Heart right ventricle (tissue), 16 donors: Measurements from ENCODE around the gene PCTP. TPM values are rescaled to one million over a fixed set of nuclear protein-coding genes. Genes with fewer than 3 reads are reported as not detected.

Experiments
- ATAC-seq, 8 donors: fragments of 200-7000 bp; cut with Tn5 transposase; one replicate each; pipeline ENCODE4 v1.9.1; 2020; ENCODE audit warnings: mild to moderate bottlenecking in 8 of 8, moderate library complexity in 8 of 8, moderate number of reproducible peaks in 1 of 8
- DNase-seq, 2 donors: peaks; one replicate each; pipeline ENCODE4 v3.0.0-alpha.2; 2020
- H3K27ac ChIP-seq, 10 donors: fragments of 200-600 bp; sonication (generic) in 2 of 10; one replicate each; pipeline versions ENCODE4 v1.5.0 to v1.8.0; 2020 to 2022; ENCODE audit warnings: mild to moderate bottlenecking in 3 of 10
- H3K27me3 ChIP-seq, 7 donors: fragments of 200-600 bp; one replicate each; pipeline ENCODE4 v1.8.0; 2021 to 2022; ENCODE audit warnings: mild to moderate bottlenecking in 2 of 7
- H3K36me3 ChIP-seq, 9 donors: fragments of 200-600 bp; sonication (generic) in 1 of 9; one replicate each; pipeline versions ENCODE4 v1.5.0 to v1.8.0; 2020 to 2022; ENCODE audit warnings: mild to moderate bottlenecking in 2 of 9
- H3K4me1 ChIP-seq, 9 donors: fragments of 200-600 bp; sonication (generic) in 1 of 9; one replicate each; pipeline versions ENCODE4 v1.5.0 to v1.8.0; 2020 to 2022; ENCODE audit warnings: mild to moderate bottlenecking in 4 of 9
- H3K4me3 ChIP-seq, 10 donors: fragments of 200-600 bp; sonication (generic) in 2 of 10; one replicate each; pipeline versions ENCODE4 v1.5.0 to v1.8.0; 2020 to 2022; ENCODE audit warnings: mild to moderate bottlenecking in 7 of 10, moderate library complexity in 2 of 10
- H3K9me3 ChIP-seq, 11 donors: fragments of 200-600 bp in 10 of 11; sonication (generic) in 2 of 11; one replicate each; pipeline versions ENCODE4 v1.5.0 to v1.8.0; 2013 to 2022; ENCODE audit warnings: mild to moderate bottlenecking in 2 of 11, control low read depth in 1 of 11, moderate library complexity in 1 of 11
- WGBS, 2 donors: extraction: QIAGEN DNeasy Blood & Tissue Kit; methylation state at CpG; one replicate each; pipeline ENCODE4 v1.1.7; 2013; ENCODE audit warnings: inconsistent platforms in 1 of 2; 5-methylcytosine and 5-hydroxymethylcytosine counted together
- intact Hi-C, 10 donors: fragments of 100-400 bp; cut with DNase I; formaldehyde crosslinking; loops; one replicate each; pipeline versions ENCODE4 v1.11.1 to v1.14.2; 2022
- polyA plus RNA-seq, 2 donors: library from polyadenylated mRNA; stranded (reverse); fragments of 200-250 nt; gene quantifications; one replicate each; pipeline ENCODE4 v1.2.3, GENCODE V29; 2013
- total RNA-seq, 10 donors: library from RNA; stranded (reverse); fragmentation: NEBNext Ultra II Directional in 3 of 10; extraction: Animal tissue kit (Norgen Biotek cat#: 25700) in 3 of 10; gene quantifications; one replicate each; pipeline versions ENCODE4 v1.2.1 to v1.2.4, GENCODE V29; 2021 to 2023
- TF ChIP-seq, protein P1 (sequence below), 9 donors: fragments of 200-600 bp; sonication (generic) in 2 of 9; IDR thresholded peaks; one replicate each; pipeline versions ENCODE4 v1.5.0 to v1.8.0; 2021 to 2022; ENCODE audit warnings: antibody characterized with exemption in 9 of 9, mild to moderate bottlenecking in 5 of 9, moderate library complexity in 1 of 9
- donor health status: Arrhythmogenic right ventricular cardiomyopathy.
- donor health status: ischemic (EF 13 %, LVEDD 7.1; RV severe dilation, severe dysfunction).
- donor health status: healthy with polysubstance abuse.
- donor health status: DM: no; HTN: yes; CAD: no.
- donor health status: DM: no; HTN: no; CAD: no.
- donor health status: ischemic (EF 25% LVEDD 6.9; RV normal size, moderate dysfunction).
- donor health status: ischemic (EF 25% LVEDD 5.7; RV mildly dilated, moderate dysfunction).
- donor health status: healthy.
- donor health status: DM: yes; HTN: yes; CAD: no.
- donor health status: Ischemic cardiomyopathy.
- donor health status: ischemic (EF 35%, LVEDD 5.7; RV mildly dilated, moderate dysfunction).
- donor health status: nonischemic (EF 11% LVEDD 7.7; RV severe dilation, severe dysfunction).
- donor health status: DM: yes; HTN: yes; CAD: no.
- donor health status: PGD.
- donor health status: ischemic (EF 29% LVEDD 5.4; RV normal size, mild dysfunction).
- donor health status: nonischemic (EF 23%, LVEDD 6.1; RV moderate dilation, normal function).

The PCTP gene
- total and polyA plus RNA-seq, 12 donors, result 11.8 to 23.3 (median 18.5) TPM

DNA sequence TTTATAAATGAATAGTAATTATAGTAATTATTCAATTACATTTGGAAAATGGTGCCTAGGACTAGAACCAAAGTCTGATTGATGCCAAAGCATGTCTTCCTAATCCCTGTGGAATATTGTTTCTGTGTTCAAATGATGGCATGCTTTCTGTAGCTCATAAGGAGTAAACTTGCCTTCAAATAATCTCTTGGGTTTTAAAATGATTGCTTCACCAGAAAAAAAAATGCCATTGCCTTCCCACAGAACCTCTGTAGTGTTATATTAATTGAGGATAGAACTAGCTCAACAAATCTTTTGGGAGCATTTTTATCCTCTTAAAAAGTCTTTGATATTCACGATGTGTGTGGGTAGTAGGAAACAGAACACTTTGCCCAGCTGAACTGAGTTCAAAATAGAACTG lies 20.5 kb upstream of the PCTP start:
- ATAC-seq (no peak), DNase-seq (no peak)
- no peaks in the 10 kb centered on the region for H3K9me3 ChIP-seq
- TF ChIP-seq, protein P1, sequence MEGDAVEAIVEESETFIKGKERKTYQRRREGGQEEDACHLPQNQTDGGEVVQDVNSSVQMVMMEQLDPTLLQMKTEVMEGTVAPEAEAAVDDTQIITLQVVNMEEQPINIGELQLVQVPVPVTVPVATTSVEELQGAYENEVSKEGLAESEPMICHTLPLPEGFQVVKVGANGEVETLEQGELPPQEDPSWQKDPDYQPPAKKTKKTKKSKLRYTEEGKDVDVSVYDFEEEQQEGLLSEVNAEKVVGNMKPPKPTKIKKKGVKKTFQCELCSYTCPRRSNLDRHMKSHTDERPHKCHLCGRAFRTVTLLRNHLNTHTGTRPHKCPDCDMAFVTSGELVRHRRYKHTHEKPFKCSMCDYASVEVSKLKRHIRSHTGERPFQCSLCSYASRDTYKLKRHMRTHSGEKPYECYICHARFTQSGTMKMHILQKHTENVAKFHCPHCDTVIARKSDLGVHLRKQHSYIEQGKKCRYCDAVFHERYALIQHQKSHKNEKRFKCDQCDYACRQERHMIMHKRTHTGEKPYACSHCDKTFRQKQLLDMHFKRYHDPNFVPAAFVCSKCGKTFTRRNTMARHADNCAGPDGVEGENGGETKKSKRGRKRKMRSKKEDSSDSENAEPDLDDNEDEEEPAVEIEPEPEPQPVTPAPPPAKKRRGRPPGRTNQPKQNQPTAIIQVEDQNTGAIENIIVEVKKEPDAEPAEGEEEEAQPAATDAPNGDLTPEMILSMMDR (IDR thresholded peaks at IDR 0.05), result no peak
- WGBS, 2 donors, result 0 to 5% methylated on average over 1 of the region's 1 CpG
- H3K4me3 ChIP-seq, result peak overlapping the region in 8 of 10 donors; percentile 8 to 46 (median 38)
- peak overlapping the region; percentile 62 to 88 (median 84) for H3K27ac ChIP-seq
- no peaks in the 10 kb centered on the region for H3K27me3 ChIP-seq
- intact Hi-C loops, result loop anchor here in 1 of 10 donors (5.0 kb wide), 1 partner anchor 37 kb away; no protein-coding TSS in a partner anchor
- no peaks in the 10 kb centered on the region for H3K36me3 ChIP-seq
- peaks cover 5 to 64% (median 51%) of the 10 kb centered on the region in 9 donors for H3K4me1 ChIP-seq

DNA sequence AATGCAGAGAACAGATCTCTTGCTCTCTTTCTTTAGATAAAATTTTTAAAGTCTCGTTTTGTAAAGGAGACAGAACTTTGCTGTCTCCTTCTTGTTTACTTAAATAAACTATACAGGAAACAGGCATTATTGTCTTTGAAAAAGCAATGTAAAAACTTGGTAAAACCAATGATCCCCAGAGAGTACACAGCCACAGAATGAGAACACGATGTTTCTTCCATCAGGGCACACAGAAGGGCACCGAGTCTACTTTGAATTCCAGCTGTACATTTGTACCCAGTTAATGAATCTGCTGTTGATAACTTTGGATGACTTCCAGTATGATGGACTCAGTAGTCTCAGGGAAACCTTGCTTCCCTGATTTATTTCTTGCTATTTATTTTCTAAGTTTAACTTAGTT lies 20.0 kb upstream of the PCTP start:
- Histone ChIP-seq H3K36me3 (no peaks in the 10 kb centered on the region), H3K27me3 (no peaks in the 10 kb centered on the region), H3K9me3 (no peaks in the 10 kb centered on the region), H3K27ac (peak overlapping the region; percentile 62 to 88 (median 84)), H3K4me1 (peaks cover 5 to 63% (median 51%) of the 10 kb centered on the region in 9 donors), H3K4me3 (peak overlapping the region in 9 of 10 donors; percentile 8 to 46 (median 37))
- TF ChIP-seq, protein P1 (IDR thresholded peaks at IDR 0.05), result no peak
- WGBS, 2 donors, result 15% methylated on average over 3 of the region's 3 CpGs
- ATAC-seq (peak in 5 of 8 donors; percentile 25 to 74 (median 54)), DNase-seq (no peak)
- intact Hi-C loops, result loop anchor here in 1 of 10 donors (5.0 kb wide), 1 partner anchor 36 kb away; no protein-coding TSS in a partner anchor

DNA sequence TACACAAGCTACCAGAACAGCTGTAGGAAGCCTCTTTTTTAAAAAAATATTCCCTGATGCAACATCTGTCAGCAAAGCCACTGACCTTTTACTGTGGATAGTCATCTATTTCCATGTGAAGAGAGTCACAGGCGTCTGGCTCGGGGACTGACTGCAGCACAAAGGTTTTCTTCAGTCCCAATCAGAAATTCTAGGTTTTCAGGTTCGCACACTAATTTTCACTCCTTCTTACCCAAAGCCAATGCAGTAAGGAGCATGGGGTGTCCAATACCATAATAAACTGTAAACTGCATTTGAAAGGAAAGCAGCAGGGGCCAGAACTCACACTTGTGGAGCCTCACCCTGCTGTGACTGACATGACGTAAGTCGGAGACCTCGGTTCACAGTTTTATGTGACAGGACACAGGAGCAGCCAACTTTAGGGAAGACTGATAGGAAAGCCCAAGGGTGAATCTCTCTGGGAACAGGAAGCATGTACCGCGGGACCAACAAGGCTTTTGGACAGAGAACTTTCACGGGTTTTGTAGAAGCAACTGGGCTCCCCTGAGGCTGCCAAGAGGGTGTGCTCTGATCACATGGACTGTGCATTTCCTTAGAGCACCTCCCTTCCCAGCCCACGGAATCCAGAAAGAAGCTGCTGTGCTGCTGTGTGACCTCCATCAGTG lies 19.1 kb upstream of the PCTP start:
- TF ChIP-seq, protein P1 (IDR thresholded peaks at IDR 0.05), result no peak
- no peaks in the 10 kb centered on the region for H3K36me3 ChIP-seq
- H3K9me3 ChIP-seq, result no peaks in the 10 kb centered on the region
- 12% methylated on average over 10 of the region's 10 CpGs for WGBS, 2 donors
- H3K4me3 ChIP-seq, result peak overlapping the region in 9 of 10 donors; percentile 8 to 46 (median 37)
- H3K27ac ChIP-seq, result peak overlapping the region; percentile 62 to 88 (median 84)
- intact Hi-C loops, result loop anchor here in 1 of 10 donors (5.0 kb wide), 1 partner anchor 36 kb away; no protein-coding TSS in a partner anchor
- ATAC-seq (peak; percentile 83 to 94 (median 90)), DNase-seq (peak; percentile 65 to 78)
- no peaks in the 10 kb centered on the region for H3K27me3 ChIP-seq
- peaks cover 5 to 54% (median 43%) of the 10 kb centered on the region in 9 donors for H3K4me1 ChIP-seq

DNA sequence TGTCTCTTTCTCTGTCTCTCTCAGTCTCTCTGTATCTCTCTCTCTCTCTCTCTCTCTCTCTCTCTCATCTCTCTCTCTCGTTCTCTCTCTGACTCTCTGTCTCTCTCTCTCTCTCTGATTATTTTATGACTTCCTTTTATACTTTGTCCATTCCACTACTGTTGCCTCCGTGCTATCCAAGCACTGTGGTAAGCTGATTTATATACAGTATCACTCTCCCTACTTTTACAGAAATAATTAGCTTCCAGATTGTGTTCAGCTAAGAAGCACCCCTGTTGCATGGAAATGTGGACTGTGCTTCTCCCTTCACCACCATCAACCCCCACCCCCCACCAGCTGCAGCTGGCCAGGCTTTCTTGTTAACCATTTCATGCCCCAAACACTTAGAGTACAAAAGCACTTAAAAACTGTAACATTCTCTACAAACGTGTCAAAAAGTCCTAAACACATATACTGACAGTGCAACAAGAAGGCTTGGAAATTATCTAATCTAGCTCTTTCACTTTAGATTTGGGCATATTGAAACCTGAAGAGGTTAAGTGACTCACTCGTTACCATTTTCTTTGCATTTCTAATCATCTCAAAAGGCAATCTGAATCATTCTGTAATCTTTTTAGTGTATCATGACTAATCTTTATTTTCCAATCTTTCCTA lies 16.6 kb upstream of the PCTP start:
- H3K27ac ChIP-seq, result peak overlapping the region in 1 of 10 donors; percentile 25
- no peaks in the 10 kb centered on the region for H3K27me3 ChIP-seq
- no peak for ATAC-seq
- no peak for DNase-seq
- intact Hi-C loops, result loop anchor here in 1 of 10 donors (5.0 kb wide), 1 partner anchor 33 kb away; no protein-coding TSS in a partner anchor
- no peak overlapping the region for H3K4me3 ChIP-seq
- H3K9me3 ChIP-seq, result no peaks in the 10 kb centered on the region
- TF ChIP-seq, protein P1 (IDR thresholded peaks at IDR 0.05), result no peak
- H3K4me1 ChIP-seq, result peaks cover 5 to 46% (median 37%) of the 10 kb centered on the region in 9 donors
- WGBS, 2 donors, result 65 to 66% methylated on average over 4 of the region's 4 CpGs
- no peaks in the 10 kb centered on the region for H3K36me3 ChIP-seq
